ENCODE data around the gene FER. TPM values are rescaled to one million over a fixed set of nuclear protein-coding genes. Genes with fewer than 3 reads are reported as not detected.

The FER gene
- total RNA-seq, 1 donor = 36.6 TPM

DNA sequence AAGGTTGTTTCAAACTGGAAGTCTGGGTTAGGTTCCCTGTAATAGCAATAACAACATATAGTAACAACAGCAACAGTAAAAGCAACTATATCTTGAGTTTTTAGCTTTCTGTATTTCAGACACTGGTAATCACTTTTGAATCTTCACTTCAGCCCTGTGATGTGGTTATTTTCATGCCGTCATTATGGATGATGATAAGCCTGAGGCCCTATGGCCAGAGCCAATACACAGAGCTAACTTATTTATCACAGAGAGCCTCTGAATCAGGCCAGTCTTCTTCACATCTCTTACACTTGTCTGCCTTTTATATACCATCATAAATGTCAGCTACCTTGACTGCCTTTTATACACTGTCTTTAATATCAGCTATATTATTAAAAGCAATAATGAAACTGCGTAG, 329.0 kb downstream of the FER start:
- no peaks in the 10 kb centered on the region for H3K4me1 ChIP-seq (ENCODE audit: insufficient read depth, low read length)
- no peaks in the 10 kb centered on the region for H3K36me3 ChIP-seq (ENCODE audit: insufficient read depth, low read length)
- H3K4me3 ChIP-seq (ENCODE audit: insufficient read depth, low read length) = no peak overlapping the region
- H4K20me1 ChIP-seq (ENCODE audit: insufficient read depth, low read length) = no peaks in the 10 kb centered on the region
- H3K9me3 ChIP-seq (ENCODE audit: low read depth, low read length) = no peaks in the 10 kb centered on the region
- no peaks in the 10 kb centered on the region for H3K27me3 ChIP-seq (ENCODE audit: insufficient read depth, low read length)
- DNase-seq (ENCODE audit: insufficient read length, low spot score, missing footprints) = no peak
- H3K79me2 ChIP-seq (ENCODE audit: insufficient read depth, low read length) = no peaks in the 10 kb centered on the region
- H3K27ac ChIP-seq (ENCODE audit: low read depth, low read length) = no peak overlapping the region
- H2AFZ ChIP-seq (ENCODE audit: low read length) = no peak overlapping the region
- no peak overlapping the region for H3K4me2 ChIP-seq (ENCODE audit: insufficient read depth, low read length)
- TF ChIP-seq, protein P1, sequence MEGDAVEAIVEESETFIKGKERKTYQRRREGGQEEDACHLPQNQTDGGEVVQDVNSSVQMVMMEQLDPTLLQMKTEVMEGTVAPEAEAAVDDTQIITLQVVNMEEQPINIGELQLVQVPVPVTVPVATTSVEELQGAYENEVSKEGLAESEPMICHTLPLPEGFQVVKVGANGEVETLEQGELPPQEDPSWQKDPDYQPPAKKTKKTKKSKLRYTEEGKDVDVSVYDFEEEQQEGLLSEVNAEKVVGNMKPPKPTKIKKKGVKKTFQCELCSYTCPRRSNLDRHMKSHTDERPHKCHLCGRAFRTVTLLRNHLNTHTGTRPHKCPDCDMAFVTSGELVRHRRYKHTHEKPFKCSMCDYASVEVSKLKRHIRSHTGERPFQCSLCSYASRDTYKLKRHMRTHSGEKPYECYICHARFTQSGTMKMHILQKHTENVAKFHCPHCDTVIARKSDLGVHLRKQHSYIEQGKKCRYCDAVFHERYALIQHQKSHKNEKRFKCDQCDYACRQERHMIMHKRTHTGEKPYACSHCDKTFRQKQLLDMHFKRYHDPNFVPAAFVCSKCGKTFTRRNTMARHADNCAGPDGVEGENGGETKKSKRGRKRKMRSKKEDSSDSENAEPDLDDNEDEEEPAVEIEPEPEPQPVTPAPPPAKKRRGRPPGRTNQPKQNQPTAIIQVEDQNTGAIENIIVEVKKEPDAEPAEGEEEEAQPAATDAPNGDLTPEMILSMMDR (IDR thresholded peaks at IDR 0.05; ENCODE audit: extremely low read depth, low read depth, low read length) = no peak

DNA sequence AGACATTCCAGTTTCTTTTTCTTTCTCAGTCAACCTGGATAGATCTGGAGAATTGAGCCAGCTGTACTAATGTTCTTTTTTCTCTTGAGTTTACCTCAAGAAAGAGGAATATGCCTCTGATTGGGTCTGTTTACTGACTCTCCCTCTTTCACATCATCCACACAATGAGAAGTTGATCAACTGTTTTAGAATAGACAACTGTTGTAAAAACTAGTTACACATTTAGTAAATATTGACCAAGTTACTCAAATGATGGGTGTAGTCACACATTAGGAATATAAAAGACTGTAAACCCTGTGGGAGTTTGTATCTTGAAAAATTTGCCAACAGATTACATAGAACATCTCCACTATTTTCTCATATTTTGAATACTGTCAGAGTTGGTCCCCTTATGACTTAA, 330.8 kb downstream of the FER start:
- no peak for DNase-seq (ENCODE audit: insufficient read length, low spot score, missing footprints)
- TF ChIP-seq, protein P1 (IDR thresholded peaks at IDR 0.05; ENCODE audit: extremely low read depth, low read depth, low read length) = no peak
- no peak overlapping the region for H3K27ac ChIP-seq (ENCODE audit: low read depth, low read length)
- no peak overlapping the region for H2AFZ ChIP-seq (ENCODE audit: low read length)
- no peaks in the 10 kb centered on the region for H3K9me3 ChIP-seq (ENCODE audit: low read depth, low read length)
- no peaks in the 10 kb centered on the region for H3K79me2 ChIP-seq (ENCODE audit: insufficient read depth, low read length)
- H4K20me1 ChIP-seq (ENCODE audit: insufficient read depth, low read length) = no peaks in the 10 kb centered on the region
- H3K36me3 ChIP-seq (ENCODE audit: insufficient read depth, low read length) = no peaks in the 10 kb centered on the region
- H3K4me1 ChIP-seq (ENCODE audit: insufficient read depth, low read length) = no peaks in the 10 kb centered on the region
- no peaks in the 10 kb centered on the region for H3K27me3 ChIP-seq (ENCODE audit: insufficient read depth, low read length)
- H3K4me2 ChIP-seq (ENCODE audit: insufficient read depth, low read length) = no peak overlapping the region
- H3K4me3 ChIP-seq (ENCODE audit: insufficient read depth, low read length) = no peak overlapping the region

DNA sequence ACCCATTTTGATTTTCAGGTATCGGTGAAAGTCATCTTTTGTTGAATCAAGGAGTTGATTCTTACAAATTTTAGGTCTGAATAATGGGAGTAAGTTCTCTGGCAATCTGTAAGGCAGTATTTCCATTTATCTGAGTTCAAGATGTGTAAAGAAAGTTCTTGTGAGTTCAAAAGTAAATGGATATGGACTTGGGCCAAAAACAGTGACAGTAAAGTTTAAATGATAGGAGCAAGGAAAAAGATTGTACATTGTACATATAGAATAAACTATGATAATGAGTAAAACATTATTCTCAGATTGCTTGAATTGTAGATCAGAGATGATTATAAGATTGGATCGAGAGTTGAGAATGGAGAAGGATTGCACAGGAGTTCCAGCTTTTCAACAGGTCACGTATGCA, 332.8 kb downstream of the FER start:
- Histone ChIP-seq H3K27me3 (ENCODE audit: insufficient read depth, low read length) (no peaks in the 10 kb centered on the region), H3K4me3 (ENCODE audit: insufficient read depth, low read length) (no peak overlapping the region), H3K4me1 (ENCODE audit: insufficient read depth, low read length) (no peaks in the 10 kb centered on the region), H2AFZ (ENCODE audit: low read length) (no peak overlapping the region), H3K27ac (ENCODE audit: low read depth, low read length) (no peak overlapping the region), H4K20me1 (ENCODE audit: insufficient read depth, low read length) (no peaks in the 10 kb centered on the region), H3K36me3 (ENCODE audit: insufficient read depth, low read length) (no peaks in the 10 kb centered on the region), H3K79me2 (ENCODE audit: insufficient read depth, low read length) (no peaks in the 10 kb centered on the region), H3K4me2 (ENCODE audit: insufficient read depth, low read length) (no peak overlapping the region), H3K9me3 (ENCODE audit: low read depth, low read length) (no peaks in the 10 kb centered on the region)
- no peak for DNase-seq (ENCODE audit: insufficient read length, low spot score, missing footprints)
- TF ChIP-seq, protein P1 (IDR thresholded peaks at IDR 0.05; ENCODE audit: extremely low read depth, low read depth, low read length) = no peak

DNA sequence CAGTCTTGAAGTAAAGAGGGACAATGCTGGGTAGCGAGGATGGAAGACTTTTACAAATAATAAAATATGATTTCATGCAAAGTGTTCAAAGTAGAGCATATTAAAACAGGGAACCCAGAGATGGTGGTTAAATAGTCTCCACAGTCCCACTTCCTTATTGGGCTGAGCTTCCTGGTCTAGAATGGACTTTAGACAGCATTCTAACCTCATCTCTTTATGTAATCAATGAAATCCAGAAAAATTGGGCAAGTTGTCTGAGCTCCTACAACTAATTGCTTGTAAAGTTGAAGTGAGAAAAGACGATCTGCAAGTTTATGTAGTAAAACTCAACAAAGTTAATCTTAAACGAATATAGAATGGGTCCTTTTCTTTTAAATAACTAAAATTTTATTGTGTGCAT, 333.2 kb downstream of the FER start:
- Histone ChIP-seq H2AFZ (ENCODE audit: low read length) (no peak overlapping the region), H3K79me2 (ENCODE audit: insufficient read depth, low read length) (no peaks in the 10 kb centered on the region), H3K9me3 (ENCODE audit: low read depth, low read length) (no peaks in the 10 kb centered on the region), H4K20me1 (ENCODE audit: insufficient read depth, low read length) (no peaks in the 10 kb centered on the region), H3K36me3 (ENCODE audit: insufficient read depth, low read length) (no peaks in the 10 kb centered on the region), H3K4me1 (ENCODE audit: insufficient read depth, low read length) (no peaks in the 10 kb centered on the region), H3K27ac (ENCODE audit: low read depth, low read length) (no peak overlapping the region), H3K27me3 (ENCODE audit: insufficient read depth, low read length) (no peaks in the 10 kb centered on the region), H3K4me2 (ENCODE audit: insufficient read depth, low read length) (no peak overlapping the region), H3K4me3 (ENCODE audit: insufficient read depth, low read length) (no peak overlapping the region)
- TF ChIP-seq, protein P1 (IDR thresholded peaks at IDR 0.05; ENCODE audit: extremely low read depth, low read depth, low read length) = no peak
- no peak for DNase-seq (ENCODE audit: insufficient read length, low spot score, missing footprints)
